ENCODE data around the gene BCR. TPM values are rescaled to one million over a fixed set of nuclear protein-coding genes. Genes with fewer than 3 reads are reported as not detected.

Gene BCR
- total RNA-seq, 4 donors from 2014 or later: 70.5 to 102 (median 84.1) TPM

DNA sequence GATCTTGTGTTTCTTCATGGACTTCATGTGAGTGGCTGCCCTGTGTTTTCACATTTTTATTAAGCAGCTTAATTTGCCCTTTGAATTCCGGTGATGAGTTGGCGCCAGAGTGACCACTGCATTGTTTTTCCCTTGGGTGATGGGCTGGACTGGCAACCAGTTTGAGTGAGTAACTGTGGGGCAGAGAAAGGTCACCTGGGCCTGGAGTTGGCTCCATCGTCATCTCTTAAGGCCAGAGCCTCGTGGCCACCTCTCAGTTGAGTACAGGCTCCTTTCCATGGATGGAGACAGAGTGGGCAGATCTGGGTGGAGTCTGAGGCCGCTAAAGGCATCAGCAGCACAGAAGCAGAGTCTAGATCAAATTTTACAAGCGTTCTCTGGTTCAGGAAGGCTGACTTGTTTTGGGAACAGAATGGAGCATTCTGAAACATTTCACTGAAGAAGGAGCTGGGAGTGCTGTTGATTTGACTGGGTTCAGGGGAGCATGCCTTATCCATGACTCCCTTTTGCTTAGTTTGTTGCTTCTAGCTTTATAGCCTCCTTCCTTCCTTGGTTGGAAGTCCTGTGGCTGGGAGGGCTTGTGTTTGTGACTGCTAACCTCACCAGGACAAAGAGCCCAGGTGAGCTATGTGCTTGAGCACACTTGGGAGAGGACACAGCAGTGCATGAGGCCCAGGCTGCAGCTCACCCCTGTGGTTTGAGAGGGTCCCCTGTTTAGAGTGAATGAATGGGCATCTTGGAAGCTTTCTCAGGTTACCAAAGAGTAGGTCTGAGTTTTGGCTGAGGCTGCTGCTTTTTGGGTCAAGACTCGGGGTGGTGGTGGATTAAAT, 7.8 kb downstream of the BCR start:
- no peak for TF ChIP-seq POLR2A (IDR thresholded peaks at IDR 0.05)
- TF ChIP-seq, protein P1, sequence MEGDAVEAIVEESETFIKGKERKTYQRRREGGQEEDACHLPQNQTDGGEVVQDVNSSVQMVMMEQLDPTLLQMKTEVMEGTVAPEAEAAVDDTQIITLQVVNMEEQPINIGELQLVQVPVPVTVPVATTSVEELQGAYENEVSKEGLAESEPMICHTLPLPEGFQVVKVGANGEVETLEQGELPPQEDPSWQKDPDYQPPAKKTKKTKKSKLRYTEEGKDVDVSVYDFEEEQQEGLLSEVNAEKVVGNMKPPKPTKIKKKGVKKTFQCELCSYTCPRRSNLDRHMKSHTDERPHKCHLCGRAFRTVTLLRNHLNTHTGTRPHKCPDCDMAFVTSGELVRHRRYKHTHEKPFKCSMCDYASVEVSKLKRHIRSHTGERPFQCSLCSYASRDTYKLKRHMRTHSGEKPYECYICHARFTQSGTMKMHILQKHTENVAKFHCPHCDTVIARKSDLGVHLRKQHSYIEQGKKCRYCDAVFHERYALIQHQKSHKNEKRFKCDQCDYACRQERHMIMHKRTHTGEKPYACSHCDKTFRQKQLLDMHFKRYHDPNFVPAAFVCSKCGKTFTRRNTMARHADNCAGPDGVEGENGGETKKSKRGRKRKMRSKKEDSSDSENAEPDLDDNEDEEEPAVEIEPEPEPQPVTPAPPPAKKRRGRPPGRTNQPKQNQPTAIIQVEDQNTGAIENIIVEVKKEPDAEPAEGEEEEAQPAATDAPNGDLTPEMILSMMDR (IDR thresholded peaks at IDR 0.05): no peak
- H3K4me3 ChIP-seq (ENCODE audit: low read depth, poor library complexity, severe bottlenecking): no peak overlapping the region
- intact Hi-C loops (cut with DNase I; ENCODE audit: low total_unique reads): no loop called here
- 70 to 73% methylated on average over 7 of the region's 7 CpGs for WGBS, 2 donors
- DNase-seq (ENCODE audit: low spot score in 2 of 2): no peak

DNA sequence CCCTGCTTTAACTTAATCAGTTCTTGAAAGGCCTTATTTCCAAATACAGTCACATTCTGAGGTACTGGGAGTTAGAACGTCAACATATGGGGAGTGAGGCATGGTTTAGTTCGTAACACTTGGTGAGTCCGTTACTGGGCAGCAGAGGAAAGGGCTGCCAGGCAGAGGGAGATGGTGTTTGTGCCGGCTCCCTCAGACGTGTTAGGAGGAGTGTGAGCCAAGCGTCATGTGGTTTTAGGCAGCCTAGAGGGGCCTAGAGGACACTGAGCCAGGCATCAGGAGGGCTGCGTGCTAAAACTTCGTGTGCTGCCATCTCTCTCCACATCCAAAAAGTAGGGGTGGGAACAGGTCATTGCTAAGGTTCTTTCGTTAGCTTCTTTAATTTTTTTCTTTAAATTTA, 10.2 kb downstream of the BCR start:
- no peak overlapping the region for H3K4me3 ChIP-seq (ENCODE audit: low read depth, poor library complexity, severe bottlenecking)
- no peak for DNase-seq (ENCODE audit: low spot score in 2 of 2)
- WGBS, 2 donors: 90 to 91% methylated on average over 9 of the region's 9 CpGs
- TF ChIP-seq, protein P1 (IDR thresholded peaks at IDR 0.05): no peak
- no peak for TF ChIP-seq POLR2A (IDR thresholded peaks at IDR 0.05)
- intact Hi-C loops (cut with DNase I; ENCODE audit: low total_unique reads): no loop called here

DNA sequence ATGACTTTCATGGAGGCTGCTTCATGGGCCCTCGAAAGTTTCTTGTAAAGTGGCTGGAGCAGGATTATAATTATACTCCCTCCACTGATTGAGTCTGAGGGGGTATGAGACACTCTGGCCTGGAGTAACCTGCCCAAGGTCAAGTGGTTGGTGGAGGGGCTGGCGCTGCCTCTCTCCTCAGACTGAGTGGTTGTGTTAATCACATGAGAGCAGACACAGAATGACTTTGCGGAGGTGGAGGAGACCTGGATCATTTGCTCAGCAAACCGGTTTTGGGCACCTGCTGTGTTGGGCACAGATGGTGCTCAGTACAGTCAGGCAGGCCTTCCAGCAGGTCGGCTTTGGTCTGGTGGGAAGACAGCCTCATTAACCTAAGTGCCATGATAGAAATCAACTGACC, 11.8 kb downstream of the BCR start:
- no peak for DNase-seq (ENCODE audit: low spot score in 2 of 2)
- WGBS, 2 donors: 56 to 65% methylated on average over 5 of the region's 5 CpGs
- TF ChIP-seq, protein P1 (IDR thresholded peaks at IDR 0.05): no peak
- no peak for TF ChIP-seq POLR2A (IDR thresholded peaks at IDR 0.05)
- no peak overlapping the region for H3K4me3 ChIP-seq (ENCODE audit: low read depth, poor library complexity, severe bottlenecking)
- intact Hi-C loops (cut with DNase I; ENCODE audit: low total_unique reads): no loop called here

DNA sequence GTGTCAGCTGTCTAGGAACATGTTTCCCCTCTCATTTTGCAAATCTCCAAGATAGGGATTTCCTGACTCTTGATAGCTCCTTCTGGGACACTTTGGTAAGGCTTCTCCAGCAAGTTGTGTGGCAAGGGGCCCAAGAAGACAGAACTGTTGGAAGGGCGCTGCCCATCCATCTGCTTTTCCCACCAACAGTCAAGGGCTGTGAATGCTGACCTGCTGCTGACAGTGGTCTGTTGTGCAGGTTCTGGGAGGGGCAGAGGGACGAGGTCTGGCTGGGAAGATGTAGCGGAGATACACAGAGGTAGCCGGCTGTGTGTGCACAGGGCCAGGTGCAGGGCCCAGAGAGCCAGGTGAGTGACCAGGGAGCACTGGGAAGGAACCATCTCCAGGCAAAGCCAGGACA, 12.2 kb downstream of the BCR start:
- TF ChIP-seq, protein P1 (IDR thresholded peaks at IDR 0.05): no peak
- no peak for TF ChIP-seq POLR2A (IDR thresholded peaks at IDR 0.05)

DNA sequence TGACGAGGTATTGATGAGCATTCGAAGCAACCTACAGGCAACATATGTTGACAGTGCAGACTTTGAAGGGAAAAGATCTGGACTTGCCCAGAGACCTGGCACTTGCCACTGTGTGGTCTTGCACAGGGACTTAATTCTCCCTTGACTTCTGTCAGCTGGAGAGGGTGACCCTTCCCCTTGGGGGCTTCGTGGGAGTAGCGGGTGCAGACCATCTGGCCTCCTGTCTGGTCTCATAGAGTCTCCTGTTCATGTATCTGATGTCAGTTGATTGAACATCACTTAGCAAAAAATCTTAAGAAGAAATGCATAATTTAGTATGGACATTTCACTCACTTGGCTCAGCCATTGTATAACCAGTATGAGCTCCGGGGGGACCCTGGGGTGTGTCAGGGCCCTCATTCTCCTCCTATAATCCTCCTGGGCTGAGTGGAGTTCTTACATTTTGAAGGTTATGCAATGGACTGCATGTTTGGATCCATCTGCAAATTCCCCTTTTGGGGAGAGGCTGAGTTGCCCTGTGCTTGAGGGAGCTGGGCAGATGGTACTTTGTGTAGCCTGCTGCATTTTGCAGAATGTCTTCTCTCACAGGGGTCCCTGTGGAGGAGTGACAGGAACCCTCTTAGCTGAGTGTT, 13.0 kb downstream of the BCR start:
- TF ChIP-seq, protein P1 (IDR thresholded peaks at IDR 0.05): no peak
- no peak for TF ChIP-seq POLR2A (IDR thresholded peaks at IDR 0.05)
- intact Hi-C loops (cut with DNase I; ENCODE audit: low total_unique reads): no loop called here
- no peak overlapping the region for H3K4me3 ChIP-seq (ENCODE audit: low read depth, poor library complexity, severe bottlenecking)
- 83 to 91% methylated on average over 5 of the region's 5 CpGs for WGBS, 2 donors
- no peak for DNase-seq (ENCODE audit: low spot score in 2 of 2)

More for the DNA sequence above, 12.2 kb downstream of the BCR start:
- no peak for DNase-seq (ENCODE audit: low spot score in 2 of 2)
- H3K4me3 ChIP-seq (ENCODE audit: low read depth, poor library complexity, severe bottlenecking): no peak overlapping the region
- 97 to 98% methylated on average over 4 of the region's 4 CpGs for WGBS, 2 donors
- intact Hi-C loops (cut with DNase I; ENCODE audit: low total_unique reads): no loop called here
